Panc1 (cell line): ENCODE results near the gene PRR5. TPM values are rescaled to one million over a fixed set of nuclear protein-coding genes. Genes with fewer than 3 reads are reported as not detected.

Experiments used
- ATAC-seq: fragments of 200-7000 bp; cut with Tn5 transposase; 2 replicates; pipeline ENCODE4 v1.9.1; 2020; ENCODE audit warnings: mild to moderate bottlenecking, moderate library complexity
- BruUV-seq: library from RNA; stranded (reverse); fragments of 400-500 nt; replicated peaks from 2 replicates; lab custom pipeline; 2021; lab: Mats Ljungman, UMichigan
- CTCF ChIA-PET: fragments of 300-600 bp; sonication (Branson Sonifier 250); formaldehyde crosslinking; loops from one replicate; lab custom pipeline; 2022; ENCODE audit warnings: antibody characterized with exemption; lab: Charles Lee
- POLR2A ChIA-PET: fragments of 300-600 bp; sonication (Branson Sonifier 250); formaldehyde crosslinking; loops from one replicate; lab custom pipeline; 2022; ENCODE audit warnings: antibody characterized with exemption; lab: Charles Lee
- DNase-seq: peaks from one replicate; pipeline ENCODE4 v3.0.0-alpha.2; 2010; ENCODE audit warnings: low read depth, low spot score
- H3K27ac ChIP-seq: 2 replicates; pipeline ENCODE4 v1.5.1; 2011; ENCODE audit warnings: mild to moderate bottlenecking, low read length, inconsistent platforms
- H3K27me3 ChIP-seq: fragments of 200-500 bp; sonication (Bioruptor generic); 2 replicates; pipeline ENCODE4 v1.6.0; 2014; ENCODE audit warnings: low read length, inconsistent platforms; ENCODE audit not compliant: control insufficient read depth, insufficient read depth
- H3K36me3 ChIP-seq: fragments of 200-500 bp; sonication (Bioruptor generic); 2 replicates; pipeline ENCODE4 v1.5.1; 2014; ENCODE audit warnings: inconsistent platforms, mild to moderate bottlenecking, low read length, moderate library complexity; ENCODE audit not compliant: control insufficient read depth, insufficient read depth
- H3K4me1 ChIP-seq: 2 replicates; pipeline ENCODE4 v1.5.1; 2011; ENCODE audit warnings: inconsistent platforms, mild to moderate bottlenecking, low read length, moderate library complexity; ENCODE audit not compliant: control insufficient read depth, insufficient read depth
- H3K4me3 ChIP-seq, 2 experiments: 2 replicates each; pipeline ENCODE4 v1.5.1; 2011 to 2012; ENCODE audit warnings: low read depth in 2 of 2, low read length in 2 of 2, mild to moderate bottlenecking in 2 of 2, inconsistent platforms in 1 of 2, moderate library complexity in 1 of 2
- H3K9me3 ChIP-seq: fragments of 200-500 bp; sonication (Bioruptor generic); 2 replicates; pipeline ENCODE4 v1.5.1; 2014; ENCODE audit warnings: low read depth, mild to moderate bottlenecking, inconsistent platforms, low read length, moderate library complexity; ENCODE audit not compliant: control insufficient read depth, insufficient read depth
- POLR2AphosphoS5 ChIP-seq: IDR thresholded peaks from 2 replicates; pipeline ENCODE4 v1.6.1; 2012; ENCODE audit warnings: mild to moderate bottlenecking, low read depth, low read length, moderate library complexity
- REST ChIP-seq, 2 experiments: IDR thresholded peaks; 2 replicates each; pipeline ENCODE4 v1.6.1; 2011 to 2012; ENCODE audit warnings: low read depth in 2 of 2, control low read depth in 1 of 2, low read length in 1 of 2, mild to moderate bottlenecking in 1 of 2, moderate library complexity in 1 of 2; ENCODE audit not compliant: insufficient read depth in 1 of 2
- SIN3A ChIP-seq: IDR thresholded peaks from 2 replicates; pipeline ENCODE4 v1.6.1; 2012; ENCODE audit warnings: low read depth, mild to moderate bottlenecking, low read length, moderate library complexity, borderline replicate concordance; ENCODE audit not compliant: insufficient read depth
- TCF7L2 ChIP-seq: IDR thresholded peaks from 2 replicates; pipeline ENCODE4 v1.6.1; 2011; ENCODE audit warnings: mild to moderate bottlenecking, low read depth, low read length, inconsistent platforms
- in situ Hi-C: cut with HindIII; loops from 2 replicates; pipeline ENCODE4 v1.10.0; 2016; ENCODE audit warnings: low sequenced_read_pairs, low pct_unique_long_range_greater_than_20kb
- intact Hi-C: fragments of 100-400 bp; cut with micrococcal nuclease; formaldehyde crosslinking; loops from one replicate; pipeline ENCODE4 v1.10.0; 2022; ENCODE audit not compliant: unreplicated experiment
- total RNA-seq: library from RNA; stranded (reverse); gene quantifications from one replicate; pipeline ENCODE4 v1.2.1, GENCODE V29; 2021; ENCODE audit not compliant: unreplicated experiment
- TF ChIP-seq, protein P1 (sequence below): fragments of 450-650 bp; IDR thresholded peaks from 2 replicates; pipeline ENCODE4 v1.5.1; 2017; ENCODE audit warnings: mild to moderate bottlenecking

PRR5 gene
- total RNA-seq, 1 experiment from 2014 or later = 11.5 TPM

- CTCF ChIA-PET = no interaction called here
Observed at GRCh38 chr22:44777364-44777755, 75.4 kb downstream of the PRR5 start.

DNA sequence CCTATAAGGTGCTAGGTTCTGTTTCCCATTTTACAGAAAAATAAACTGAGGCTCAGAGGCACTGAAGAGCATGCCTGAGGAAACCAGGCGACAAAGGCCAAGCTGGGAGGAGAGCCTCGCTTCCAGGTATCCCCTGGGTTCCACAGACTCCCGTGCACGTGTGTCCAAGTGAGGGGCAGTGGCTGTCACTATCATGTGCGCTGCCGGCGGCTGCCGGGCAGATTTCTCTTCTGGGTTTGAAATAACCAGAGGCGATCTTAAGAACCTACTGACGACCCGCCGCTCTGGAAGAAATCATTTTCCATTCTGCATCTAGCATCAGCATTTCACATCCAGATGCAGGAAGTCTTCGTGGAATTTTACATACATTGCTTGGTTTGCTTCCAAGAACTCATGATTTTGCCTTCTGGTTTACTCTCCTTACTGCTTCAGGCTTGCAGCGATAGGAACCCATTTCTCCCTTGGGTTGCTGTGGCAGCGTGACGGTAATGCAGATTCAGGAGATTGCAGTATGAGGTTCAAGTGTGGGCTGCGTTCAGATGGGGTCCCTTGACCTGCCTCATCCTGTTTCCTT lies 79.0 kb downstream of the PRR5 start:
- in situ Hi-C loops (no loop called here), intact Hi-C loops (no loop called here)
- no peak overlapping the region for H3K4me3 ChIP-seq
- TF ChIP-seq, protein P1, sequence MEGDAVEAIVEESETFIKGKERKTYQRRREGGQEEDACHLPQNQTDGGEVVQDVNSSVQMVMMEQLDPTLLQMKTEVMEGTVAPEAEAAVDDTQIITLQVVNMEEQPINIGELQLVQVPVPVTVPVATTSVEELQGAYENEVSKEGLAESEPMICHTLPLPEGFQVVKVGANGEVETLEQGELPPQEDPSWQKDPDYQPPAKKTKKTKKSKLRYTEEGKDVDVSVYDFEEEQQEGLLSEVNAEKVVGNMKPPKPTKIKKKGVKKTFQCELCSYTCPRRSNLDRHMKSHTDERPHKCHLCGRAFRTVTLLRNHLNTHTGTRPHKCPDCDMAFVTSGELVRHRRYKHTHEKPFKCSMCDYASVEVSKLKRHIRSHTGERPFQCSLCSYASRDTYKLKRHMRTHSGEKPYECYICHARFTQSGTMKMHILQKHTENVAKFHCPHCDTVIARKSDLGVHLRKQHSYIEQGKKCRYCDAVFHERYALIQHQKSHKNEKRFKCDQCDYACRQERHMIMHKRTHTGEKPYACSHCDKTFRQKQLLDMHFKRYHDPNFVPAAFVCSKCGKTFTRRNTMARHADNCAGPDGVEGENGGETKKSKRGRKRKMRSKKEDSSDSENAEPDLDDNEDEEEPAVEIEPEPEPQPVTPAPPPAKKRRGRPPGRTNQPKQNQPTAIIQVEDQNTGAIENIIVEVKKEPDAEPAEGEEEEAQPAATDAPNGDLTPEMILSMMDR = no peak
- TF ChIP-seq POLR2AphosphoS5 = no peak
- TF ChIP-seq REST (IDR thresholded peaks at IDR 0.05; ENCODE audit: insufficient read depth in 1 of 2, low read depth in 2 of 2, low read length in 1 of 2) = no peak
- no peak for TF ChIP-seq TCF7L2
- no peak for TF ChIP-seq SIN3A
- H3K27ac ChIP-seq = no peak overlapping the region
- H3K36me3 ChIP-seq = no peaks in the 10 kb centered on the region
- POLR2A ChIA-PET = no interaction called here
- BruUV-seq = no TSS peak
- DNase-seq (no peak), ATAC-seq (no peak)
- CTCF ChIA-PET = no interaction called here
- H3K4me1 ChIP-seq = no peaks in the 10 kb centered on the region; the same call in 1 of the 2 replicates
- no peaks in the 10 kb centered on the region for H3K9me3 ChIP-seq
- H3K27me3 ChIP-seq = no peaks in the 10 kb centered on the region

More at GRCh38 chr22:44777364-44777755, 75.4 kb downstream of the PRR5 start:
- in situ Hi-C loops (no loop called here), intact Hi-C loops (no loop called here)
- TF ChIP-seq, protein P1 = no peak
- TF ChIP-seq POLR2AphosphoS5 (no peak), REST (IDR thresholded peaks at IDR 0.05; ENCODE audit: insufficient read depth in 1 of 2, low read depth in 2 of 2, low read length in 1 of 2) (no peak), TCF7L2 (no peak), SIN3A (no peak)
- H3K4me1 ChIP-seq = no peaks in the 10 kb centered on the region
- no peak for DNase-seq
- no peak overlapping the region for H3K27ac ChIP-seq
- H3K36me3 ChIP-seq = no peaks in the 10 kb centered on the region
- H3K27me3 ChIP-seq = no peaks in the 10 kb centered on the region
- POLR2A ChIA-PET = no interaction called here
- no peak overlapping the region for H3K4me3 ChIP-seq
- no peak for ATAC-seq
- no peaks in the 10 kb centered on the region for H3K9me3 ChIP-seq
- no TSS peak for BruUV-seq
